Activated T-cell treated with anti-CD3 and anti-CD28 coated beads for 48 hours (primary cell): Measurements from ENCODE around the gene TBCE.
"Not testable (repeated sequence)": the region's sequence is repeated elsewhere in the genome, so short reads cannot be mapped to it uniquely, and the experiment has no call there.

ENCODE experiments used
- DNase-seq: peaks from one replicate; pipeline ENCODE4 v3.0.0-alpha.2; 2020; ENCODE audit warnings: low read depth

Gene TBCE

DNA sequence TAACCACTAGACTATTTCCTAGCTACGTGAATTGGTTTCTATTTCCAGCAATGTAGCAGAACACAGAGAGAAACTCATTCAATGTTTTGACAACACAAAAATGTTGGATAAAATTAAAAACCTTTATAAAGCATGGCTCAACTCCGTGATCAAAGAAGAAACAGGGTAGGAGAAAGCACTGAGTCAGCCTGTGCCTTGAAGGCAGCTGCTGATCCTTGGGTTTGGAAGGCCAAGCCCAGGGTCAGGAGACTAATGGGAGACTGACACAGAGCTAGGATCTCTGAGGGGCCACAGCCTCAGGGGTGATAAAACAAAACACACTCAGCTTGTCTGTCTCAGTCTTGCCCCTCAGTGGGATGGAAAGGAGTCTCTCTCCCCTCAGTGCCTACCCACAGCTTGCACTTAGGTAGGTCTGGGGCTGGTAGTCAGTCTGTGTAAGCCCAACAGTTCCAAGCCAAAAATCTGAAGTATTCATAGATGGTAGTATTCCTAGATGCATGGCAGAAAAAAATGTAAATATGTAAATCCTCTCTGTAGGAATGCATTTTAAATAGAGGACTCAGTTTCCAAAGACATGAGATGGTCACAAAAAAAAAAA is 83.8 kb downstream of the TBCE start:
- no peak for DNase-seq

DNA sequence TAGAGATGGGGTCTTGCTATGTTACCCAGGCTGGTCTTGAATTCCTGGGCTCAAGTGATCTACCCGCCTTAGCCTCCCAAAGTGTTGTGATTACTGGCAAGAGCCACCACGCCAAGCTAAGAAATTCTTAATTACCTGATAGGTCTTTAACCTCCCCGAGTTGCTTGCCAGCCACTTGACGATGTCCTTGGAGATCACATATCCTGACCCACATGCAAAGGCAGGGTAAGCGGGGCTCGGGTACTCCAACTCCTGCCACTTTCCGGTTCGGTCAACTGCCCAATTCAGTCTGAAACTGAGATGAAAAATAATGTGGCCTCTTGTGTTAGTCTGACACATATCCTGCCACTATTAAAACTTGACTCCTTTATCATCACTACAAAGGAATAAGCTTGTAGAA is 86.8 kb downstream of the TBCE start:
- DNase-seq = no peak

DNA sequence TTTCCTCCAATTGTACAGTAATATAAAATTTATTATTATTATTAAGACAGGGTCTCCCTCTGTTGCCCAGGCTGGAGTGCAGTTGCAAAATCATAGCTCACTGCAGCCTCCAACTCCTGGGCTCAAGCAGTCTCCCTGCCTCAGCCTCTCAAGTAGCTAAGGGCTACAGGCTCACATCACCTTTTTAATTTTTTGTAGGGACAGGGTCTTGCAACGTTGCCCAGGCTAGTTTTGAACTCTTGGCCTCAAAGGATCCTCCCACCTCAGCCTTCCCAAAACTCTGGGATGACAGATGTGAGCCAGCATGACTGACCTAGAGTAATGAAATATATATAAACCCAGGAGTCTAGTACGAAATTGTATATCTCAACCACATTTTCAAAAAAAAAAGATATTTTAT is 87.9 kb downstream of the TBCE start:
- DNase-seq = no peak

DNA sequence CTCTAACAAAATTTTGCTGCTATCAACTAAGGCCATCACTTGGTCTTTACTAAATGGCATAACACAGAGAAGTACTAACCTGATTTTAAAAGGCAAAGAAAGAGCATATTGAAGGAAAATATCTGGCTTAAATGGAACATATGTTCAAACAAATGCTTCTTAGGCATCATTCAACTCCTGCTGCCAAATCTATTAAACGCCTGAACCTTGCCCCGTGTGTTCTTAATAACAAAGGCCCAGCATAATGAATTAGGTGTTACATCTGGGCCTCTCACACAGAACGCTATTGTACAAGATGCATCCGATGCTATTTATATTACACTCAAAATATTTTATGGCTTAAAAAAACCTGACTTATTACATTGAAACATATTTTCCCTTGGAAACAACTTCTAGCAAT is 88.6 kb downstream of the TBCE start:
- DNase-seq = no peak

DNA sequence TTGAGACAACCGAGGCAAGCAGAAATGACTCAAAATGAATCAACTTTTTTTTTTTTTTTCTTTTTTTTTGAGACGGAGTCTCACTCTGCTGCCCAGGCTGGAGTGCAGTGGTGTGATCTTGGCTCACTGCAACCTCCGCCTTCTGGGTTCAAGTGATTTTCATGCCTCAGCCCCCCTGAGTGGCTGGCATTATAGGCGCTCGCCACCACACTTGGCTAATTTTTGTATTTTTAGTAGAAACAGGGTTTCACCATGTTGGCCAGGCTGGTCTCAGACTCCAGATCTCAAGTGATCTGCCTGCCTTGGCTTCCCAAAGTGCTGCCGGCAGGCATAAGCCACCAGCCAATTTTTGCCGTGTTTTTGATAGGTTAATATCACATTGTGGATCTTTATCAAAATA is 90.6 kb downstream of the TBCE start:
- not testable (repeated sequence) for DNase-seq

DNA sequence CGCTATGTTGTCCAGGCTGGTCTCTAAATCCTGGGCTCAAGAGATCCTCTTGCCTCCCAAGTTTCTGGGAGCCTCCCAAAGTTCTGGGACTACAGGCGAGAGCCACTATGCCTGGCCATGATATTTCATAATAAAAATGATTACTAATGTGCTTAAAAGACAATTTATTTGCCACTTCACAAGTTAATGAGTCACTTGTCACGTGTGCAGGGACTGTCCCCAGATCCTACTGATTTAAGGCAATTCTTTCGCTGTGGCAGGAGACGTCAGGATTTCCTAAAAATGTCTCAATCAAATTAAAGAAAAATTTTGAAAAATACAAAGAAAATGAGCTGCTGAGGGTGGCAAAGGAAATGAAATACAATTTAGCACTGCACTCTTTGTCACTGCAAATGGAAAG is 93.5 kb downstream of the TBCE start:
- DNase-seq = no peak

DNA sequence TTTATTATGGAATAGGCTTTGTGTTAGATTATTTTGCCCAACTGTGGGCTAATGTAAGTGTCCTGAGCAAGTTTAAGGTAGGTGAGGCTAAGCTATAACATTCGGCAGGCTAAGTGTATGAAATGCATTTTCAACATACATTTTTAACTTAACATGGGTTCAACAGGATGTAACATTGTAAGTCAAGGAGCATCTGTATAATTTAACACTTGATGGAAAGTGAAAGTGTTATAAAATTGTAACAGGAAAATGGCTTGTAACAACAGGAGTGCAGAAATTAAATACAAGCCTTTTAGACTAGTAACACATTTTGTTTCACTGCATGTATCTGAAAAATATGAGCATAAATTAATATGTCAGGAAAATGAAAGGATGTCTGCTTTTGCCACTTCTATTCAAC is 94.7 kb downstream of the TBCE start:
- no peak for DNase-seq

DNA sequence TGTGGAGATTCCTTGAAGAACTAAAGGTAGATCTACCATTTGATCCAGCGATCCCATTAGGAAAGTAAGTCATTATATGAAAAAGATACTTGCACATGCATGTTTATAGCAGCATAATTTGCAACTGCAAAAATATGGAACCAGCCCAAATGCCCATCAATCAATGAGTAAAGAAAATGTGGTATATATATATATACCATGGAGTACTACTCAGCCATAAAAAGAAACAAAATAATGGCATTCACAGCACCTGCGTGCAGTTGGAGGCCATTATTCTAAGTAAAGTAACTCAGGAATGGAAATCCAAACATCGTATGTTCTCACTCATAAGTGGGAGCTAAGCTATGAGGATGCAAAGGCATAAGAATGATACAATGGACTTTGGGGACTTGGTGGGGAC is 95.6 kb downstream of the TBCE start:
- DNase-seq = not testable (repeated sequence)

DNA sequence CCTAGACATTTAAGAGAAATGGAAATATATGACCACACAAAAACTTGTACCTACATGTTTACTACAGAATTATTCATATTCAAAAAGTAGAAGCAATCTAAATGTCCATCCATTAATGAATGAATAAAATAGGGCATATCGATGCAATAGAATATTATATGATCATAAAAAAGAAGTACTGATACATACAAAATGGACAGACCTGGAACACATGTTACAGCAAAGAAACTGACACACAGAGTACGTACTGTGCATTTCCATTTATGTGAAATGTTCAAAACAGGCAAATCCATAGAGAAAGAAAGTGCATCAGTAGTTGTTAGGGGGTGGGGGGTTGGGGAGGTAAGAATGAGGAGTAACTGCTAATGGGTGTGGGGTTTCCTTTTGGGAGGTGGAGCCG is 97.8 kb downstream of the TBCE start:
- DNase-seq = no peak

DNA sequence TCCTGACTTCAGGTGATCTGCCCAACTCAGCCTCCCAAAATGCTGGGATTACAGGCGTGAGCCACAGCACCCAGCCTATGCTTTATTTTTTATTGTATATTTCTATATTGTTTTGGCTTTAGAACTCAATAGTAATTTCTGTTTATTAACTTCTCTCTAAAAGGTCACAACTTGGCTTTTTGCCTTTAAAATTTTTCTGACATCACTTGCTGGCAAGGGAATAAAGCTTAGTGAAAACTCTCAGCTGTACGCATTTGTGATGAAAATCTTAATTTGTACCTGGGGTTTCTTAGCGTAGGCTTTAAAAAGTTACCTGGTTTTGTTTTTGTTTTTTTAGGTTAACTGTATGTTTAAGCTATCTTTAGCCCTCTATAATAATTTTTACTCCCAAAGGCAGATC is 100.8 kb downstream of the TBCE start:
- DNase-seq = no peak

DNA sequence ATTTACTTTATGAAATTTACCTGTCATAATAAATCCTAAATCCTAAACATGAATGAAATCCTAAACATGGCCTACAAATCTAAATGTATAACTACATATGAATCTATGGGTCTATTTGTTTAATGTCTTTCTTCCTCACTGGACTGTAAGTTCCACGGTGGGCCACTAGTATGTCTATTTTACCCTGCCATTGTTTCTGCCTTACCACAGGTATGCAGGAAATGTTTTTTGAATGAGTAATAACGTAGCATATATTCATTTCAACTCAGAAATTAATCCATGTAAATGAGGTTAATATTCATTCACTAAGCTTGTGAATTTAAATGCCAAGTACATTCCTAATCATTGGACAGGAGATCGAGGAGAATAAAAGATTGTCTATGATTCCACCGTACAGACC is 101.7 kb downstream of the TBCE start:
- DNase-seq = no peak

DNA sequence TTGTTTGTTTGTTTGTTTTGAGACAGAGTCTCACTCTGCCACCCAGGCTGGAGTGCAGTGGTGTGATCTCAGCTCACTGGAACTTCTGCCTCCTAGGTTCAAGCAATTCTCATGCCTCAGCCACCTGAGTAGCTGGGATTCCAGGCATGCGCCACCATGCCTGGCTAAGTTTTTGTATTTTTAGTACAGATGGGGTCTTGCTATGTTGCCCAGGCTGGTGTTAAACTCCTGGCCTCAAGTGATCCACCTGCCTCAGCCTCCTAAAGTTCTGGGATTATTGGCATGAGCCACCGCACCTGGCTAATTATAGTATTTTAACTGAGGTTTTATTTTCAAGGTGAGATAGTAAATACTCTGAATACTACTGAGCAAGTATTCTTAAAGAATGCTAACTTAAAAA is 102.7 kb downstream of the TBCE start:
- DNase-seq = not testable (repeated sequence)

DNA sequence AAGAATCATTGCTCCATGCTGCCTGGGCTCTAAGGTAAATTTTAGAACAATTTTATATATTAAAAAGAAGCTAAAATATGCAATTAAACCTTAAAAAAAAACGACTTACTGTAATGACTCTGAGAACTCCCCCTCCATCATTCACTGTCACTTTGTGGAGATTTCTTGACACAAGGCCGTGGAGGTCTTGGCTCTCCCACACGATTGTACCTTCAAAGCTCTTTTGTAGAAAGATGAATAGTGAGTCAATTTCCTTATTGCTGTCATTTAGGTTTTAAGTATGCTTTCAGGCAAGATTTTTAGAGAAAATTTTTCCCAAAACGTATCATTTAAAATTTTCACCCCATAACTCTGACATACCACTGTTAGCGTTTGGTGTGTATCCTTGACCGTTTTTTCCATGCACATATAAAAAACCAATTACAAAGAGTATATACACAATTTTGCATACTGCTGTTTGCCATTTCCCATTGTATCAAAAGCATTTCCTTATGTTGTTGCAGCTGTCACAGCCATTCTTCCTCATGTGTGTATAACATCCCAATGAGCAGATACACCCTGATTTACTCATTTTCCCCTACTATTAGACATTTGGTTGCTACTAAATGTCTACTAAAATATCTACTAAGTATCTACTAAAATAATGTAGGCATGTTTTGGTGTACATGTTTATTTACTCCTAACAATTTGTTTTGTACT is 103.7 kb downstream of the TBCE start:
- no peak for DNase-seq

DNA sequence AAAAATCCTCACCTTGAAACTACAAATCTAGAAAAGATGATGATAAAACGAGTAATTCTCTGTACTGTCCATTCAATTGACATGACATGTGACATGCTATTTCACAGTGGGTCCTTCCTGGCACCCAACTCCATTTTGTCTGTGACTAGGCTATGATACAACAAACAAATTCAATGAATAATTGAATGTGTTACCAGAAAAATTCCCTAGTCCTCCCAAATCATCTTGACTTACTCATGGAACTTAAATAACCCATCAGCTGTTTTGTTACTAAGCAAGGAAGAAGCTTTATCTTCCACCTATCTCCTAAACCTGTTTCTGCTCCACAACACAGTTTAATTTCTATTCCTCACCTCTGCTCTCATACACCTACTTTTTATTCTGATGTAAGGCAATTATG is 106.6 kb downstream of the TBCE start:
- no peak for DNase-seq

DNA sequence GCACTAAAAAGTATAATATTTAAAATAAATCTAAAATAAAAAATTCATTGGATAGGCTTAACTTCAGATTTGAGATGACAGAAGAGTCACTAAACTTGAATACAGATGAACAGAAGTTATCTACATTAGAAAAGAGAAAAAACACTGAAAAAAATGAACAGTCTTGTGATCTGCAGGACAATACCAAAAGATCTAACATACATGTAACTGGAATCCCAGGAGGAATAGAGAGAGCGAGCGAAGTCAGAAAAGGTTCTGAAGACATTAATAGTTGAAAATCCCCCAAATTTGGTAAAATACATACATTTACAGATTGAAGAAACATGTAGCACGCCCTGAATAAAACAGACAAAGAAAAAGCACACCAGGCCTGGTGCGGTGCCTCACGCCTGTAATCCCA is 115.9 kb downstream of the TBCE start:
- DNase-seq = no peak

DNA sequence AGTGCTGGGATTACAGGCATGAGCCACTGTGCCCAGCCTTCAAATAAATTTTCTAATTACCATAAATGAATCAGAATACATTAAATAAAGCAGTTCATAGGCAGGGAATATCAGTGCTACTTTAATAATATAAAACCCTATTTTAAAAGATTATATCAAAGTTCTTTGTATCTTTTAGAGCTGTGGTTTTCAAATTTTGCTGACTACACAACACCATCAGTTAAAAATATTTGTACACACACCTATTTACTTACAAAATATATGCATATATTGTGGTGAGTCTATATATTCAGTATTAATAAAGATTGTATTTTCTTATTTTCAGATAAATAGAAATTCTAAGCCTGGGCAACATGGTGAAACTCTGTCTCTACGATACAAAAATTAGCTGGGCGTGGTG is 118.3 kb downstream of the TBCE start:
- no peak for DNase-seq

DNA sequence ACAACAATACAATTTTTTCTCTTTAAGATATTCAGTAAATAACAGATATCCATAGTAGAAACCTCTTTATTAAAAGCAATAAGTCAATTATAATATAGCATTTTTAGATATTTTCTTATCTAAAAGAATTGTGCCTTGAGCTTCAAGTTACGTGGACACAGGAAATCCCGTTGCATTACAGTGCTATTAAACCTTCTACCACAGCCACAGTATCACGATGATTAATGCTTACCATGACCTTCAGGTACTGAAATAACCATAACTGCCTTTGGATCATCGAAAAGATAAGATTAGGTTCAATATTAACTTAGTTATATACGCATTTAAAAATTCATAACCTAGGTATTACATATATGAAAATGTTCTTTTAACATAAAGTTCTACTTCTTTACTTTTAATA is 119.1 kb downstream of the TBCE start:
- no peak for DNase-seq

DNA sequence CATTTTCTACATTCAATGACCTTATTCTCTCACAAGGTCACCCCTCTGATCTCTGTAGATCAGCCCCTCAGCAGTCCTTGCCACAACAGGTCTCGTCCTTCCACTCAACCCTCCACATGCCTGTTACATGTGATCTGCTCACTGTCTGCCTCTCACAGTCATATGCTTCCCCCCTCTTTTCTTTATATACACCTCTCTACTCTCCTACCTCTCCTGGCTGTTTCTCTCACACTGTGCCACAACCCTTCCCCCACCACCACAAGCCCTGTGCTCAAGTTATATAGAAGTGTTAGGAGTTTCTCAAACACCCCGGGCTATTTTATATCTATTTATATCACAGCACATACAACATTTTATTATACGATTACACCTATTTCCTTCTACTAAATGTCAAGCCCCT is 124.4 kb downstream of the TBCE start:
- no peak for DNase-seq

DNA sequence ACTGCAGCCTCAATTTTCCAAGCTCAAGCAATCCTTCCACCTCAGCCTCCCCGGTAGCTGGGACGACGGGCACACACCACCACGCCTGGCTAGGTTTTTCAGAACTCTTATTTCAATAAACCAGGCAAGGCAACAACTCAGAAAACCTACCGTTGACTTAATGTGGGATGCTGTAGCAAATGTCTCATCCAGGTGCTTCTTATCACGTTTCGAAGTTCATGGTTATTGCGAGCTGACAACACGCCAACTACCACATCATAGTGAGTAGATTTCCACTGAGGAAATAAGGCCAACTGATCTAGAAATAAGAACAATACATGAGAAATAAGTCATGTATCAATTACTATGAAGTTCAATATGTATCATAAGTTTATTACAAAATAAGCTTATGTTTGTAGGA is 127.3 kb downstream of the TBCE start:
- no peak for DNase-seq

DNA sequence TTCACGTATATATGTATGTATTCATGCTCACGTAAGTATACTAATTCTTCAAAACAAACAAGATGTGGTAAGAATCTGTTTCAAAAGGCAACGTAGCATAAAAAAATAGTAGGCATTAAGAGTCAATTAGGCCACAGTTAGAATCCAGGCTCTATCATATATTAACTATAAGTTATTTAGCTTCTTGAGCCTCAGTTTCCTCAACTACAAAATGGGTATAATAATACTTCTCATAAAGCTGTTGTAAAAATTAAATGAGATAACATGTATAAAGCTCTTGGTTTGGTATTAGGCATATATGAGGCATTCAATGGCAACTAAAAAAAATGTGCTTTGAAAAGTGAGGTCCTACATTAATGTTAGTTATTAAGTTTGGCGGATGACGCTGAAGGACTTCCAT is 127.8 kb downstream of the TBCE start:
- no peak for DNase-seq

DNA sequence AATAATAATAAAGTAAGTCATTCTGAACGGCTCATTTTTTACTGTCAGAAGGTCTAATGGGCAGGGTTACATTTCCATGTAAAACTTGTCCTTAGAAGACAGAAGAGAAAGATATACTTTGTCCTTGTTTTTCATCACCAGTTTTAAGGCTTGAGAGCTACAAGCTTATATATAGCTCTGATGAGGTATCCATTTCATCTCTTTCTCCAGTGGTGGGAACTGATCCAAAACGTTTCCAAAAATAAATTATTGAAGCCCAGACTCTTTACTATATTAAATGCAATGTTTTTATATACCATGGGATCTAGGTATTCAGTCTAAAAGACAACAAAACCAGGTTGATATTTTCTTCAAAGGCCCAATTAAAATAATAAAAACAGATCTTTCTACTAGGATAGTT is 128.3 kb downstream of the TBCE start:
- DNase-seq = no peak

DNA sequence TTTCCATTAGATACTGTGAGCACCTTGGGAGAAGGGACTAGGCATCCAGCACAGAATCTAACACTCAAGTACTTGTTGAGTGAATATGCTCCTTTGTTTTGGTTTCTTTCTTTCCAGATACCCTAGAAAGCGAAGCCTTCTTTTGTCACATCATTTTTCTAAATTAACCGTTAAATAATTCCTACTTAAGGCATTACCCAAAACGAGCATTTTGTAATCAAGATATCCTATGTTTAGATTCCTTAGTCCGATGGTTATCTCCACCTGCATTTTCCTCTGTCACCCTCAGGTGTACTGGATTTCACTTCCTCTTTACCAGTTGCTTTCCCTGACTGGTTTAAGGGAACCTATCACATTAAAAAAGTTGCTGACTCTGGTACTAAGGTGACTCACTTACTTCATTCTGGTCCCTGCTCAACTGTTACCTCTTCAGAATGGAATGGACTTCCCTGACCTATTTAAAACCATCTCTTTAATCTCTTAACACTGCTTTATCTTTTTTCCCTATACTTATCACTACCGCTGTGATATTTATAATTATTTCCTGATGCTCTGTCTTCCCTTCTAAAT is 133.8 kb downstream of the TBCE start:
- no peak for DNase-seq
